Gastroesophageal sphincter (tissue), 4 donors: ENCODE results near the gene RELT. TPM values are rescaled to one million over a fixed set of nuclear protein-coding genes. Genes with fewer than 3 reads are reported as not detected.

Experiments
- ATAC-seq: fragments of 150-250 bp; one replicate; pipeline ENCODE4 v1.9.1; 2016; ENCODE audit warnings: mild to moderate bottlenecking, moderate library complexity
- H3K27ac ChIP-seq, 4 donors: fragments of 200-600 bp; sonication (generic) in 3 of 4; 1 replicate in 3 of 4; 2 replicates in 1 of 4; pipeline ENCODE4 v1.5.1; 2016 to 2019
- H3K27me3 ChIP-seq: fragments of 200-600 bp; sonication (generic); one replicate; pipeline ENCODE4 v1.5.1; 2019
- H3K36me3 ChIP-seq, 2 donors: fragments of 200-600 bp; sonication (generic); one replicate each; pipeline ENCODE4 v1.5.1; 2019; ENCODE audit warnings: control low read depth in 1 of 2
- H3K4me1 ChIP-seq, 3 donors: fragments of 200-600 bp; sonication (generic); 1 replicate in 2 of 3; 2 replicates in 1 of 3; pipeline ENCODE4 v1.5.1; 2016 to 2019; ENCODE audit warnings: control low read depth in 2 of 3
- H3K4me3 ChIP-seq, 2 donors: fragments of 200-600 bp; sonication (generic); one replicate each; pipeline ENCODE4 v1.5.1; 2019; ENCODE audit warnings: mild to moderate bottlenecking in 1 of 2, moderate library complexity in 1 of 2
- H3K9me3 ChIP-seq, 3 donors: fragments of 200-600 bp; sonication (generic); one replicate each; pipeline ENCODE4 v1.5.1; 2017 to 2019; ENCODE audit warnings: control low read depth in 2 of 3
- EP300 ChIP-seq: sonication (generic); formaldehyde crosslinking; IDR thresholded peaks from one replicate; pipeline ENCODE4 v1.6.1; 2017; ENCODE audit warnings: antibody characterized with exemption, mild to moderate bottlenecking
- POLR2A ChIP-seq, 2 donors: fragments of 450-650 bp; IDR thresholded peaks; one replicate each; pipeline ENCODE4 v1.6.1; 2017; ENCODE audit warnings: antibody characterized with exemption in 2 of 2, mild to moderate bottlenecking in 2 of 2, moderate library complexity in 1 of 2
- POLR2AphosphoS5 ChIP-seq: sonication (generic); formaldehyde crosslinking; IDR thresholded peaks from one replicate; pipeline ENCODE4 v1.6.1; 2017; ENCODE audit warnings: antibody characterized with exemption
- WGBS, 2 donors: methylation state at CpG; one replicate each; pipeline ENCODE4 v1.1.5; 2018; ENCODE audit warnings: low coverage in 1 of 2; 5-methylcytosine and 5-hydroxymethylcytosine counted together
- total RNA-seq, 4 donors: library from RNA; depleted of rRNA; stranded (reverse); fragments of >200 nt; gene quantifications; one replicate each; pipeline ENCODE4 v1.1.0, GENCODE V29; 2016
- TF ChIP-seq, protein P1 (sequence below), 4 experiments: fragments of 200-600 bp in 2 of 4; fragments of 450-650 bp in 2 of 4; sonication (generic) in 1 of 4; IDR thresholded peaks; one replicate each; pipeline ENCODE4 v1.5.1; 2017 to 2019; ENCODE audit warnings: antibody characterized with exemption in 4 of 4, mild to moderate bottlenecking in 2 of 4, moderate library complexity in 2 of 4

The RELT gene
- total RNA-seq, 4 donors from 2014 or later, result 2.3 to 5.7 (median 3.5) TPM

DNA sequence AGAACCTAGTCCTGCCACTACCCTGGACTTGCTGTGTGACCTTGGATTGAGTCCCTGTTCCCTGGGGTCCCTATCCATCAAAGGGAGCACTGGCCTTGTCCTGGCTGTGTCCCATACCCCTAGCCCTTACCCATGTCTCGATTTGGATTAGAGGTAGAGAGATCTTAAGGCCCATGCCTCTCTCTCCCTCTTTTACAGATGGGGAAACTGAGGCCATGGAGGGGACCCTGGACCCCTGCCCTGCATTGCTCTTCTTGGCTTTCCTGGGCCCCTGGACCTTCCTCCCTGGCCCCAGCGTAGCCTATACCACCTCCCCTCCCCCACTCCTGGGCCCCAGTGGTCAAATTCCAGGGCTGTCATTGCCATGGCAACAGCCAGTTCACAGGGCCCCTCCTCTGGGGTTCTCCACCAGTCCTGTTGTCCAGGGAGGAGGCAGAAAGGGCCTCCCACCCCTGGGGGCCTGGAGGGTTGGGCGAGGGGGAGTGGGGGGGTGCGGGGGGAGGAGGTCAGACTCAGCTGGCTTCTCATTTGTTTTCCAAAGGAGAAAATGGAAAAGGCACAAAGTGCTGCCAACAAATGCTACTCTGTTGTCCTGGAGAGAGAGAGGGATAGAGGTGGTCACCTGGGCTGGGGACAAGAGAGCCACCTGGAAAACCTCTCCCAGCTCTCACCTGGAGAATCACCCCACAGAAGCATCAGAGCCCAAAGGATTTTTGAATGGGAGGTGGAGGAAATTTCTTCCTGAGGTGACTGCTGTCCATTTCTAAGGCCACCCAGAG, 44.9 kb upstream of the RELT start:
- Histone ChIP-seq H3K4me1 (peaks cover 28 to 98% (median 72%) of the 10 kb centered on the region in 3 donors), H3K27ac (peak overlapping the region; percentile 2 to 85 (median 76)), H3K4me3 (no peak overlapping the region), H3K27me3 (no peaks in the 10 kb centered on the region), H3K9me3 (no peaks in the 10 kb centered on the region), H3K36me3 (peaks cover 0 to 4% of the 10 kb centered on the region in 2 donors)
- TF ChIP-seq POLR2AphosphoS5 (no peak), POLR2A (IDR thresholded peaks at IDR 0.05) (no peak), EP300 (no peak)
- TF ChIP-seq, protein P1, sequence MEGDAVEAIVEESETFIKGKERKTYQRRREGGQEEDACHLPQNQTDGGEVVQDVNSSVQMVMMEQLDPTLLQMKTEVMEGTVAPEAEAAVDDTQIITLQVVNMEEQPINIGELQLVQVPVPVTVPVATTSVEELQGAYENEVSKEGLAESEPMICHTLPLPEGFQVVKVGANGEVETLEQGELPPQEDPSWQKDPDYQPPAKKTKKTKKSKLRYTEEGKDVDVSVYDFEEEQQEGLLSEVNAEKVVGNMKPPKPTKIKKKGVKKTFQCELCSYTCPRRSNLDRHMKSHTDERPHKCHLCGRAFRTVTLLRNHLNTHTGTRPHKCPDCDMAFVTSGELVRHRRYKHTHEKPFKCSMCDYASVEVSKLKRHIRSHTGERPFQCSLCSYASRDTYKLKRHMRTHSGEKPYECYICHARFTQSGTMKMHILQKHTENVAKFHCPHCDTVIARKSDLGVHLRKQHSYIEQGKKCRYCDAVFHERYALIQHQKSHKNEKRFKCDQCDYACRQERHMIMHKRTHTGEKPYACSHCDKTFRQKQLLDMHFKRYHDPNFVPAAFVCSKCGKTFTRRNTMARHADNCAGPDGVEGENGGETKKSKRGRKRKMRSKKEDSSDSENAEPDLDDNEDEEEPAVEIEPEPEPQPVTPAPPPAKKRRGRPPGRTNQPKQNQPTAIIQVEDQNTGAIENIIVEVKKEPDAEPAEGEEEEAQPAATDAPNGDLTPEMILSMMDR (IDR thresholded peaks at IDR 0.05), result no peak
- ATAC-seq, result no peak
- 0% methylated on average over 1 of the region's 4 CpGs; no CpG with 5 or more reads in 1 of the 2 donors for WGBS, 2 donors

- TF ChIP-seq, protein P1 (IDR thresholded peaks at IDR 0.05), result no peak
- TF ChIP-seq POLR2AphosphoS5, result no peak
- Histone ChIP-seq H3K4me1 (peaks cover 28 to 95% (median 59%) of the 10 kb centered on the region in 3 donors), H3K27ac (peak overlapping the region in 3 of 4 donors; percentile 75 to 85 (median 78)), H3K27me3 (no peaks in the 10 kb centered on the region), H3K4me3 (no peak overlapping the region), H3K9me3 (no peaks in the 10 kb centered on the region), H3K36me3 (peaks cover 0 to 8% of the 10 kb centered on the region in 2 donors)
- WGBS, 2 donors, result 95% methylated on average over 8 of the region's 11 CpGs; no CpG with 5 or more reads in 1 of the 2 donors
- ATAC-seq, result no peak
Observed at GRCh38 chr11:73333173-73333572, 43.0 kb upstream of the RELT start.

DNA sequence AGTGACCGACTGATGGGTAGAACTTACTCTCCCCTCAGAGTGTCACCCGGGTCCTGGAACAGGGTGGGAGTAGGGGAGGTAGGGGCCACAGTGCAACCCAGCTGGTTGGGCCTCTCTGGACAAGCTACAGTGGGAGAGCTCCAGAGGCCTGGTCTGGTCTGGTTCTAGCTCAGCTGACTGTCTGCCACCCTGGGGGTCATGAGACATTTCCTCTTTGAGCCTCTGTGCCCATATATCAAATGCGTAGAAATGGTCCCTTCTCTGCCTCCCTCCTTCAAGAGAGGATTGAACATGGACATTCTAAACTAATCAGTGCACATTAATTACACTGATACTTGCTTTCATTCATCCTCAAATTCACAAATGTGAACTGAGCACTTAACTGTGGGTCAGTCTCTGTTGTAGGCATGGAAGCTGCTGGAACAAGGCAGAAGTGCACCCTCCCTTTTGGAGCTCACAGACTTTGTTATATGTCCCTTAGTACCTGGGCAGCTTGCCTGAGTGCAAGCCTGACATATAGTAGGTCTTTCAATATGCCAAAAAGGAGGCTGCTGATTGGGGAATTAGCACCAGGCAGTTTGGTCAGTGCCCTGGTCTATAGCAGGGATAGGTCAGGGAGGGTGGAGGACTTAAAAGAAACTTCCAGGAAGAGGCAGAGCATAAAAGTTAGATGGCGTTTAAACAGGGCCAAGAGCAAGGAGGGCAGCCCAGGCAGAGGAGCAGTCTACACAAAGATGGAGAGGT, 42.4 kb upstream of the RELT start:
- Histone ChIP-seq H3K27ac (peak overlapping the region; percentile 53 to 85 (median 76)), H3K27me3 (no peaks in the 10 kb centered on the region), H3K9me3 (no peaks in the 10 kb centered on the region), H3K4me1 (peaks cover 28 to 95% (median 64%) of the 10 kb centered on the region in 3 donors), H3K4me3 (no peak overlapping the region), H3K36me3 (peaks cover 0 to 8% of the 10 kb centered on the region in 2 donors)
- TF ChIP-seq, protein P1 (IDR thresholded peaks at IDR 0.05), result no peak
- no peak for TF ChIP-seq EP300
- no peak for TF ChIP-seq POLR2A (IDR thresholded peaks at IDR 0.05)
- 55 to 64% methylated on average over 2 to 3 of the region's 4 CpGs for WGBS, 2 donors
- peak; percentile 7 for ATAC-seq

- Histone ChIP-seq H3K4me3 (no peak overlapping the region), H3K27me3 (no peaks in the 10 kb centered on the region), H3K4me1 (peaks cover 28 to 97% (median 69%) of the 10 kb centered on the region in 3 donors), H3K27ac (peak overlapping the region; percentile 53 to 85 (median 76)), H3K36me3 (peaks cover 0 to 8% of the 10 kb centered on the region in 2 donors), H3K9me3 (no peaks in the 10 kb centered on the region)
- ATAC-seq, result peak; percentile 78
- WGBS, 2 donors, result 0 to 9% methylated on average over 3 to 4 of the region's 6 CpGs
- TF ChIP-seq, protein P1 (IDR thresholded peaks at IDR 0.05), result peak in 2 of 4 experiments; percentile 12 to 24
- no peak for TF ChIP-seq POLR2A (IDR thresholded peaks at IDR 0.05)
- TF ChIP-seq POLR2AphosphoS5, result peak; percentile 56
- no peak for TF ChIP-seq EP300
Observed at GRCh38 chr11:73334384-73335203, 41.6 kb upstream of the RELT start.
